GM20431 (cell line): ENCODE measurements around the gene DMAC2.
"Not testable (repeated sequence)": the region's sequence is repeated elsewhere in the genome, so short reads cannot be mapped to it uniquely, and the experiment has no call there.

Source experiments
- in situ Hi-C: fragments of 300-500 bp; cut with MseI, MboI; formaldehyde crosslinking; loops from one replicate; pipeline ENCODE4 v1.15.0; 2020; ENCODE audit warnings: low sequenced_read_pairs; ENCODE audit not compliant: unreplicated experiment

The DMAC2 gene

GRCh38 chr19:41425174-41426115 is 14.3 kb downstream of the DMAC2 start:
- in situ Hi-C loops: no loop called here

GRCh38 chr19:41424335-41425173 is 15.2 kb downstream of the DMAC2 start:
- in situ Hi-C loops: no loop called here

GRCh38 chr19:41422955-41423354 is 16.8 kb downstream of the DMAC2 start:
- in situ Hi-C loops: no loop called here

GRCh38 chr19:41422456-41422855 is 17.3 kb downstream of the DMAC2 start:
- in situ Hi-C loops: no loop called here

- in situ Hi-C loops: no loop called here
Observed at GRCh38 chr19:41421973-41422372, 17.7 kb downstream of the DMAC2 start.

- in situ Hi-C loops: no loop called here
Observed at GRCh38 chr19:41421314-41421713, 18.4 kb downstream of the DMAC2 start.

- in situ Hi-C loops: no loop called here
Observed at GRCh38 chr19:41420101-41420880, 19.4 kb downstream of the DMAC2 start.

- in situ Hi-C loops: no loop called here
Observed at GRCh38 chr19:41416194-41416674, 23.5 kb downstream of the DMAC2 start.

GRCh38 chr19:41415154-41415571 is 24.5 kb downstream of the DMAC2 start:
- in situ Hi-C loops: no loop called here

GRCh38 chr19:41414461-41414860 is 25.3 kb downstream of the DMAC2 start:
- in situ Hi-C loops: no loop called here

GRCh38 chr19:41413947-41414346 is 25.8 kb downstream of the DMAC2 start:
- in situ Hi-C loops: no loop called here

- in situ Hi-C loops: no loop called here
Observed at GRCh38 chr19:41412953-41413352, 26.8 kb downstream of the DMAC2 start.

GRCh38 chr19:41411968-41412265 is 27.8 kb downstream of the DMAC2 start:
- in situ Hi-C loops: no loop called here

- in situ Hi-C loops: no loop called here
Observed at GRCh38 chr19:41411100-41411967, 28.4 kb downstream of the DMAC2 start.

- in situ Hi-C loops: no loop called here
Observed at GRCh38 chr19:41410336-41411054, 29.2 kb downstream of the DMAC2 start.

- in situ Hi-C loops: no loop called here
Observed at GRCh38 chr19:41409288-41409687, 30.4 kb downstream of the DMAC2 start.

GRCh38 chr19:41408846-41409245 is 30.9 kb downstream of the DMAC2 start:
- in situ Hi-C loops: not testable (repeated sequence)

GRCh38 chr19:41408256-41408655 is 31.5 kb downstream of the DMAC2 start:
- in situ Hi-C loops: no loop called here

GRCh38 chr19:41407271-41407670 is 32.4 kb downstream of the DMAC2 start:
- in situ Hi-C loops: no loop called here
